HCT116 (cell line): Measurements from ENCODE around the gene PPP2R5B. TPM values are rescaled to one million over a fixed set of nuclear protein-coding genes. Genes with fewer than 3 reads are reported as not detected.

Experiments used
- ATAC-seq: fragments of 200-7000 bp; cut with Tn5 transposase; 2 replicates; pipeline ENCODE4 v1.9.1; 2020; ENCODE audit warnings: mild to moderate bottlenecking, moderate library complexity
- BruUV-seq: library from RNA; stranded (reverse); fragments of 400-500 nt; replicated peaks from 2 replicates; lab custom pipeline; 2021; lab: Mats Ljungman, UMichigan
- CTCF ChIA-PET: fragments of 300-600 bp; sonication (Branson Sonifier 250); formaldehyde crosslinking; loops from one replicate; lab custom pipeline; 2021; ENCODE audit warnings: antibody characterized with exemption; lab: Charles Lee
- POLR2A ChIA-PET: fragments of 300-600, 350-600 bp; sonication (Branson Sonifier 250); formaldehyde crosslinking; loops from one replicate; lab custom pipeline; 2021; ENCODE audit warnings: antibody characterized with exemption; lab: Charles Lee
- RAD21 ChIA-PET, 2 experiments: fragments of 300-600 bp; sonication (Branson Sonifier 250); formaldehyde crosslinking; loops; one replicate each; lab custom pipeline; 2023; ENCODE audit warnings: low total read pairs in 2 of 2; ENCODE audit not compliant: uncharacterized antibody in 2 of 2, unreplicated experiment in 2 of 2, low non-redundant PET in 1 of 2; lab: Charles Lee
- DNase-seq: peaks from one replicate; pipeline ENCODE4 v3.0.0-alpha.2; 2010; ENCODE audit warnings: low read depth, low spot score
- H2AFZ ChIP-seq: fragments of 200-600 bp; shearing (Covaris generic), sonication (generic); 2 replicates; pipeline ENCODE4 v1.6.1; 2017; ENCODE audit warnings: low read depth, mixed run types, mixed read lengths, antibody characterized with exemption, low read length; ENCODE audit not compliant: poor library complexity, severe bottlenecking
- H3K27ac ChIP-seq: 2 replicates; pipeline ENCODE4 v1.5.1; 2012; ENCODE audit warnings: low read depth, low read length
- H3K27me3 ChIP-seq: fragments of 200-600 bp; sonication (generic); 2 replicates; pipeline ENCODE4 v1.6.1; 2016; ENCODE audit warnings: mixed run types, low read length, mixed read lengths; ENCODE audit not compliant: insufficient read depth
- H3K36me3 ChIP-seq, 2 experiments: fragments of 200-500 bp in 1 of 2; fragments of 200-600 bp in 1 of 2; sonication (Bioruptor generic) in 1 of 2; sonication (generic) in 1 of 2; 2 replicates each; pipeline versions ENCODE4 v1.5.1 to v1.6.1; 2014 to 2016; ENCODE audit warnings: low read length in 2 of 2, inconsistent platforms in 1 of 2, mixed read lengths in 1 of 2, mixed run types in 1 of 2; ENCODE audit not compliant: insufficient read depth in 2 of 2, control insufficient read depth in 1 of 2
- H3K4me1 ChIP-seq, 2 experiments: fragments of 200-600 bp in 1 of 2; sonication (generic) in 1 of 2; 2 replicates each; pipeline versions ENCODE4 v1.5.1 to v1.6.1; 2012 to 2017; ENCODE audit warnings: low read length in 2 of 2, inconsistent platforms in 1 of 2, mild to moderate bottlenecking in 1 of 2, mixed read lengths in 1 of 2, mixed run types in 1 of 2, moderate library complexity in 1 of 2; ENCODE audit not compliant: insufficient read depth in 2 of 2, control insufficient read depth in 1 of 2
- H3K4me2 ChIP-seq: fragments of 200-600 bp; sonication (generic); 2 replicates; pipeline ENCODE4 v1.6.1; 2017; ENCODE audit warnings: mixed run types, low read length, mixed read lengths
- H3K4me3 ChIP-seq, 2 experiments: fragments of 200-600 bp in 1 of 2; sonication (generic) in 1 of 2; replicated peaks in 1 of 2; 2 replicates each; pipeline ENCODE4 v1.5.1; 2011 to 2016; ENCODE audit warnings: low read length in 2 of 2, control low read depth in 1 of 2, low read depth in 1 of 2, mild to moderate bottlenecking in 1 of 2, mixed read lengths in 1 of 2, mixed run types in 1 of 2
- H3K79me2 ChIP-seq: fragments of 200-600 bp; sonication (generic); 2 replicates; pipeline ENCODE4 v1.6.1; 2017; ENCODE audit warnings: mild to moderate bottlenecking, mixed run types, low read length, moderate library complexity, mixed read lengths; ENCODE audit not compliant: insufficient read depth
- H3K9ac ChIP-seq: fragments of 200-600 bp; sonication (generic); 2 replicates; pipeline ENCODE4 v1.6.1; 2016; ENCODE audit warnings: low read length, mixed read lengths
- H3K9me2 ChIP-seq: fragments of 200-600 bp; sonication (generic), shearing (Covaris generic); 2 replicates; pipeline ENCODE4 v1.6.1; 2017; ENCODE audit warnings: mixed run types, mild to moderate bottlenecking, moderate library complexity; ENCODE audit not compliant: insufficient read depth
- H3K9me3 ChIP-seq, 2 experiments: fragments of 200-500 bp in 1 of 2; fragments of 200-600 bp in 1 of 2; sonication (Bioruptor generic) in 1 of 2; sonication (generic) in 1 of 2; 2 replicates each; pipeline ENCODE4 v1.6.1; 2014 to 2017; ENCODE audit warnings: low read length in 2 of 2, mixed read lengths in 2 of 2, inconsistent platforms in 1 of 2, low read depth in 1 of 2, mild to moderate bottlenecking in 1 of 2, mixed run types in 1 of 2, moderate library complexity in 1 of 2; ENCODE audit not compliant: control insufficient read depth in 1 of 2, insufficient read depth in 1 of 2
- H4K20me1 ChIP-seq: fragments of 200-600 bp; sonication (generic), shearing (Covaris generic); 2 replicates; pipeline ENCODE4 v1.6.1; 2017; ENCODE audit warnings: mixed run types, mild to moderate bottlenecking, moderate library complexity; ENCODE audit not compliant: insufficient read depth
- CBX3 ChIP-seq: IDR thresholded peaks from 2 replicates; pipeline ENCODE4 v1.6.1; 2012; ENCODE audit warnings: low read depth
- CEBPB ChIP-seq: IDR thresholded peaks from 2 replicates; pipeline ENCODE4 v1.6.1; 2012; ENCODE audit warnings: low read depth
- EGR1 ChIP-seq: IDR thresholded peaks from 2 replicates; pipeline ENCODE4 v1.6.1; 2012; ENCODE audit warnings: low read depth
- ELF1 ChIP-seq: IDR thresholded peaks from 2 replicates; pipeline ENCODE4 v1.6.1; 2012; ENCODE audit warnings: low read depth, borderline replicate concordance
- EZH2 ChIP-seq: fragments of 200-600 bp; sonication (generic); IDR thresholded peaks from 2 replicates; pipeline ENCODE4 v1.6.1; 2017; ENCODE audit warnings: antibody characterized with exemption, mixed run types
- EZH2phosphoT487 ChIP-seq: fragments of 200-600 bp; IDR thresholded peaks from 2 replicates; pipeline ENCODE4 v1.6.1; 2018; ENCODE audit warnings: antibody characterized with exemption, borderline replicate concordance
- JUND ChIP-seq: IDR thresholded peaks from 2 replicates; pipeline ENCODE4 v1.6.1; 2012
- POLR2A ChIP-seq: IDR thresholded peaks from 2 replicates; pipeline ENCODE4 v1.7.0; 2011; ENCODE audit warnings: borderline replicate concordance; ENCODE audit not compliant: insufficient read depth, insufficient read length; ENCODE audit errors: extremely low read depth
- POLR2AphosphoS5 ChIP-seq: IDR thresholded peaks from 2 replicates; pipeline ENCODE4 v1.6.1; 2011; ENCODE audit warnings: mild to moderate bottlenecking, low read depth, low read length, moderate library complexity
- SP1 ChIP-seq: IDR thresholded peaks from 2 replicates; pipeline ENCODE4 v1.6.1; 2012; ENCODE audit warnings: low read depth
- SRF ChIP-seq: IDR thresholded peaks from 2 replicates; pipeline ENCODE4 v1.6.1; 2012; ENCODE audit warnings: low read depth
- TCF7L2 ChIP-seq: IDR thresholded peaks from 2 replicates; pipeline ENCODE4 v1.7.0; 2011; ENCODE audit warnings: borderline replicate concordance, inconsistent platforms; ENCODE audit not compliant: insufficient read depth, insufficient read length; ENCODE audit errors: extremely low read depth
- YY1 ChIP-seq: IDR thresholded peaks from 2 replicates; pipeline ENCODE4 v1.6.1; 2011; ENCODE audit warnings: low read length, low read depth, moderate library complexity, mild to moderate bottlenecking; ENCODE audit not compliant: insufficient replicate concordance; ENCODE audit errors: extremely low read depth
- ZNF274 ChIP-seq: fragments of 200-500 bp; sonication (Bioruptor generic); IDR thresholded peaks from 2 replicates; pipeline ENCODE4 v1.6.1; 2014; ENCODE audit warnings: mild to moderate bottlenecking, low read depth, low read length, inconsistent platforms
- intact Hi-C: fragments of 100-400 bp; cut with micrococcal nuclease; formaldehyde crosslinking; loops from 2 replicates; pipeline ENCODE4 v1.10.0; 2022
- total RNA-seq: library from RNA; stranded (reverse); gene quantifications from one replicate; pipeline ENCODE4 v1.2.1, GENCODE V29; 2021; ENCODE audit not compliant: unreplicated experiment
- TF ChIP-seq, protein P1 (sequence below), 3 experiments: fragments of 200-600 bp in 1 of 3; sonication (generic) in 1 of 3; IDR thresholded peaks in 2 of 3; conservative IDR thresholded peaks in 1 of 3; 2 replicates each; pipeline ENCODE4 v1.5.1; 2012 to 2017; ENCODE audit warnings: low read depth in 2 of 3, low read length in 2 of 3, antibody characterized with exemption in 1 of 3, borderline replicate concordance in 1 of 3, control low read depth in 1 of 3, mild to moderate bottlenecking in 1 of 3, mixed read lengths in 1 of 3, mixed run types in 1 of 3, moderate library complexity in 1 of 3; ENCODE audit not compliant: insufficient read depth in 1 of 3

PPP2R5B gene
- total RNA-seq, 1 experiment from 2014 or later, result 10.9 TPM

DNA sequence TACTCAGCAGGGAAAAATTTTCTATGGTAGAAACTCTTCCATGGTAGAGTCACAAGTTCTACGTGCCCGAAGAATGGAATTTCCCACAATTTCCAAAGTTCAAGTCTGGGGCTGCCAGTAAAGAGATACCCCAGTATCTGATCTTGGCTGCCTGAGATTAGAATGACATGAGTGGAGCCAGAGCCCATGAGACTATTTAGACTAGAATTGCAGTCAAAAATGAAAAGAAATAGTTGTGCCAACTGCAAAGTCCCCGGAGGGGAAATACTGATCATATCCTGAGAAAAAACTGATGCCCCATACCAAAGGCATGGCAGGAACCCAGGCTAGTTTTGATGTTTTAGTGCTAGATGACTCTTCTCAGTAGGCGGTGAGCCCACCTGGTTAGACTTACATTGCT is 36.2 kb downstream of the PPP2R5B start:
- H3K9ac ChIP-seq, result no peak overlapping the region
- H3K4me1 ChIP-seq, result no peaks in the 10 kb centered on the region
- TF ChIP-seq, protein P1, sequence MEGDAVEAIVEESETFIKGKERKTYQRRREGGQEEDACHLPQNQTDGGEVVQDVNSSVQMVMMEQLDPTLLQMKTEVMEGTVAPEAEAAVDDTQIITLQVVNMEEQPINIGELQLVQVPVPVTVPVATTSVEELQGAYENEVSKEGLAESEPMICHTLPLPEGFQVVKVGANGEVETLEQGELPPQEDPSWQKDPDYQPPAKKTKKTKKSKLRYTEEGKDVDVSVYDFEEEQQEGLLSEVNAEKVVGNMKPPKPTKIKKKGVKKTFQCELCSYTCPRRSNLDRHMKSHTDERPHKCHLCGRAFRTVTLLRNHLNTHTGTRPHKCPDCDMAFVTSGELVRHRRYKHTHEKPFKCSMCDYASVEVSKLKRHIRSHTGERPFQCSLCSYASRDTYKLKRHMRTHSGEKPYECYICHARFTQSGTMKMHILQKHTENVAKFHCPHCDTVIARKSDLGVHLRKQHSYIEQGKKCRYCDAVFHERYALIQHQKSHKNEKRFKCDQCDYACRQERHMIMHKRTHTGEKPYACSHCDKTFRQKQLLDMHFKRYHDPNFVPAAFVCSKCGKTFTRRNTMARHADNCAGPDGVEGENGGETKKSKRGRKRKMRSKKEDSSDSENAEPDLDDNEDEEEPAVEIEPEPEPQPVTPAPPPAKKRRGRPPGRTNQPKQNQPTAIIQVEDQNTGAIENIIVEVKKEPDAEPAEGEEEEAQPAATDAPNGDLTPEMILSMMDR (IDR thresholded peaks at IDR 0.05 in 2 of 3, conservative IDR thresholded peaks at IDR 0.05 in 1 of 3; ENCODE audit: borderline replicate concordance in 1 of 3, insufficient read depth in 1 of 3, low read depth in 2 of 3, low read length in 2 of 3), result no peak
- no peak for TF ChIP-seq EZH2phosphoT487
- no peak for TF ChIP-seq SRF
- TF ChIP-seq EZH2, result no peak
- TF ChIP-seq EGR1, result no peak
- no peak for TF ChIP-seq ZNF274
- no peak for TF ChIP-seq POLR2A
- TF ChIP-seq POLR2AphosphoS5, result no peak
- no peak for TF ChIP-seq TCF7L2
- no peak for TF ChIP-seq CBX3
- no peak for TF ChIP-seq SP1
- TF ChIP-seq JUND, result no peak
- no peak for TF ChIP-seq CEBPB
- TF ChIP-seq ELF1, result no peak
- TF ChIP-seq YY1, result no peak
- no peak for DNase-seq
- no peak overlapping the region for H2AFZ ChIP-seq
- ChIA-PET CTCF (no interaction called here), POLR2A (no interaction called here), RAD21 (no interaction called here)
- no peak overlapping the region for H3K4me3 ChIP-seq
- no peaks in the 10 kb centered on the region for H3K27me3 ChIP-seq
- H4K20me1 ChIP-seq, result no peaks in the 10 kb centered on the region
- H3K36me3 ChIP-seq, result no peaks in the 10 kb centered on the region
- no peak overlapping the region for H3K4me2 ChIP-seq
- H3K9me3 ChIP-seq, result no peaks in the 10 kb centered on the region
- H3K79me2 ChIP-seq, result no peaks in the 10 kb centered on the region
- H3K9me2 ChIP-seq, result no peaks in the 10 kb centered on the region
- intact Hi-C loops, result no loop called here
- H3K27ac ChIP-seq, result no peak overlapping the region
- no peak for ATAC-seq
- BruUV-seq, result no TSS peak
